T-helper 17 cell (primary cell): ENCODE data around the gene FBXO40. TPM values are rescaled to one million over a fixed set of nuclear protein-coding genes. Genes with fewer than 3 reads are reported as not detected.

Experiments
- ATAC-seq: fragments of 150-1000 bp; cut with Tn5 transposase; 2 replicates; pipeline ENCODE4 v1.10.0; 2021; ENCODE audit warnings: mild to moderate bottlenecking, moderate library complexity
- DNase-seq, 3 donors: peaks; one replicate each; pipeline versions ENCODE4 v3.0.0 to v3.0.0-alpha.2; 2020 to 2021
- H3K9me3 ChIP-seq: one replicate; pipeline ENCODE4 v1.7.0; 2013; ENCODE audit warnings: low read length, mild to moderate bottlenecking; ENCODE audit not compliant: control insufficient read depth, poor library complexity, severe bottlenecking
- H3K27ac Mint-ChIP-seq: one replicate; pipeline ENCODE4 v1.8.0; 2022; ENCODE audit warnings: mild to moderate bottlenecking, moderate library complexity, mixed read lengths
- H3K27me3 Mint-ChIP-seq: one replicate; pipeline ENCODE4 v1.8.0; 2022; ENCODE audit warnings: mixed read lengths
- H3K36me3 Mint-ChIP-seq: one replicate; pipeline ENCODE4 v1.8.0; 2022; ENCODE audit warnings: low read depth, mixed read lengths
- H3K4me1 Mint-ChIP-seq: one replicate; pipeline ENCODE4 v1.8.0; 2022; ENCODE audit warnings: mild to moderate bottlenecking, mixed read lengths
- H3K4me3 Mint-ChIP-seq: one replicate; pipeline ENCODE4 v1.8.0; 2022; ENCODE audit warnings: mild to moderate bottlenecking, moderate library complexity, mixed read lengths
- total RNA-seq, 4 donors: library from RNA in 2 of 4; stranded (reverse) in 2 of 4; gene quantifications; one replicate each; pipeline ENCODE4 v1.2.3 and lab custom pipeline; 2022 to 2026

FBXO40 gene, protein sequence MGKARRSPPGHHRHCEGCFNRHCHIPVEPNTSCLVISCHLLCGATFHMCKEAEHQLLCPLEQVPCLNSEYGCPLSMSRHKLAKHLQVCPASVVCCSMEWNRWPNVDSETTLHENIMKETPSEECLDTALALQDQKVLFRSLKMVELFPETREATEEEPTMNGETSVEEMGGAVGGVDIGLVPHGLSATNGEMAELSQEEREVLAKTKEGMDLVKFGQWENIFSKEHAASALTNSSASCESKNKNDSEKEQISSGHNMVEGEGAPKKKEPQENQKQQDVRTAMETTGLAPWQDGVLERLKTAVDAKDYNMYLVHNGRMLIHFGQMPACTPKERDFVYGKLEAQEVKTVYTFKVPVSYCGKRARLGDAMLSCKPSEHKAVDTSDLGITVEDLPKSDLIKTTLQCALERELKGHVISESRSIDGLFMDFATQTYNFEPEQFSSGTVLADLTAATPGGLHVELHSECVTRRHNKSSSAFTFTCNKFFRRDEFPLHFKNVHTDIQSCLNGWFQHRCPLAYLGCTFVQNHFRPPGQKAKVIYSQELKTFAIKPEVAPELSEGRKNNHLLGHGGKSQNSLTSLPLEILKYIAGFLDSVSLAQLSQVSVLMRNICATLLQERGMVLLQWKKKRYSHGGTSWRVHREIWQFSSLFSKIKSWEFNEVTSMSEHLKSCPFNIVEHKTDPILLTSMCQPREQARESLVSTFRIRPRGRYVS
- total RNA-seq (under 1 TPM in 1 of 2 donors, not detected in 1; 0.39 TPM), total RNA-seq (lab: John Stamatoyannopoulos, UW) (0 reads per million in 2 donors)

DNA sequence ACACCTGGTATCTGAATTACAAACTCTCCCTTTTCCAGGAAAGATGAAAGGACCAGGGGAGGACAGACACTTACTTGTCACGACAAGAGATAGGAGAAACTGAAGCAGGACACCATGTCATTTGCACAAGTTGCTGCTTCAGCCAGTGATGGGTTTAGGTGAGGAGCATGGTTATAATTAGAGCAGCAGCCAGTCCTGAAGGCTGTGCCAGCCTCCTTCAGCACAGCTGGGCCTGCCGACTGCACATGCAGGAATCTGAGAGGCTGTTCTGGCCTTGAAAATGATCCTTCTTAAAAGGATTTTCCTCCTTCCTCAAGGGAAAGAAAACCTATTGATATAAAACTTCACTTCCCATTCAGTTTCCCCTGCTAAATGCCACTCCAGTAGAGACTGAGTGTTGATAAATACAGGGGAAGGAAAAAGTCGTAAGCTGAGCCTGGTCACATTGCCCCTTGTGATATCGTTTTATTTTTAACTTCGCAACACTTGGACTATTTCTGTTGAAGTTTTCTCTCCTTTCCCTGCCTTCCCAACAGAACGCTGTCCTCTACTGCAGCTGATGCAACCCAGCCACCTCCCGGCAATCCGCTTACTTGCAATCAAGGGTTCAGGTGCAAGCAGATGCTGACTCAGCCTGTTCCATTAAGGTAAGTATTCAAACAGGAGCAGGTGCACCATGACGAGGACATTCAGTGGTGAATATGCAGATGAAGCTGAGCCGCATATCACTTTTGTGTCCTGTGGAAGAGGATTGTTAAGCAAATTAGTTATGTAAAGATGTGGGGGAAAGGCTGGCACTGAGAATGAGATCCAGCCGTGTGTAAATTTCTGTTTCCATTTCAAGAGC, at the start of gene FBXO40:
Gene FBXO40 (plus strand): TSS at position 524 of the 847 bp plus-strand sequence. CDS start 27,197 bp downstream, outside the sequence.
- no peak within 1 kb of the TSS for H3K27ac Mint-ChIP-seq

GRCh38 chr3:121545049-121545573, 48.1 kb upstream of the FBXO40 start:
- peak overlapping the region; percentile 95 for H3K27ac Mint-ChIP-seq
- peaks cover 11% of the 10 kb centered on the region for H3K4me1 Mint-ChIP-seq
- H3K9me3 ChIP-seq = no peaks in the 10 kb centered on the region
- ATAC-seq (no peak), DNase-seq (no peak)
- peaks cover 2% of the 10 kb centered on the region for H3K36me3 Mint-ChIP-seq
- H3K27me3 Mint-ChIP-seq = no peaks in the 10 kb centered on the region
- H3K4me3 Mint-ChIP-seq = peak overlapping the region; percentile 96

More for the DNA sequence above, at the start of gene FBXO40:
- Mint-ChIP-seq H3K4me3 (no peak within 1 kb of the TSS), H3K27me3 (peaks cover 11% of the 10 kb centered on the region), H3K36me3 (no peaks in the 10 kb centered on the region), H3K4me1 (peaks cover 2% of the 10 kb centered on the region)
- ATAC-seq (no peak), DNase-seq (no peak)
- no peaks in the 10 kb centered on the region for H3K9me3 ChIP-seq

DNA sequence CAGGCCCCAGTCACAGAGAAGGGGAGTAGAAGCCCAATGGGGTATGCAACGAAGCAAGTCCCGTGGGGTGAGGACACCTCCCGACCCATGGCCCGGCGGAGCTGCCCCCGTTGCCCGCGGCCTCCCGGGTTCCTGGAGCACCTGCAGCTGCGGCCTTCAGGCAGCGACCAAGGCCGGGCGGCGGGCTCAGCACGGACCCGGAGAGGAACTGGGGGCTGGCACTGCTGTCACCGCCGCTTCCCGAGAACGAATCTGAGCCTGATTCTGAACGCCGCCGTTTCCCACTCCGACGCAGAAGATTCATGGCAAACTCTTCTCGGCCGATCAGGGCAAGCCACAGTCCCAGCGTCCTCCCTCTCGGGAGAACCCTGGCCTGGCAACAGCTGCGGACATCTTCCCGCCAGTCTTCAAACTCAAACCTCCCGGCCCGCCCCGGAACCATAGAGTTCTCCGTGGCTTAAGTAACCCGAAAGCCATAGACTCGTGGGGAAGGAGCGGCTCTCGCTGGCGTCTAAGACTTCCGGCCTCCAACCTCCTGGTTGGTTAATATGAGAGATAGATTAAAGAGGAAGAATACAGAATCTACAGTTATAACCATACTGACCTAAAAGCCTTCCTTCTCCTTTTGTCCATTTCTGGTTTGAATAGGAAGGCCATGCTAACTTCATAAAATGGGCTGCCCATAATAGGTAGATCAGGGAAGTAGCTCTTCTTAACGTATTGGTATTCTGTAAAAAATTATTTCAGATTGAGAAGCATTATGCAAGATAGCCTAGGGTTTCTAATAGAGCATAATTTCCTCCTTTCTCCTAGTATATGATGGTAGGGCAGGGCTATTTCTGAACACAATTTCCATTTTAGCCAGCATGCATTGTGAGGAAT, 47.4 kb upstream of the FBXO40 start, which contains the start of gene POLQ:
Gene POLQ (minus strand): TSS at position 415 of the 882 bp plus-strand sequence. CDS start 111 bp downstream, at position 304.
- H3K27ac Mint-ChIP-seq = peak within 1 kb of the TSS; percentile 95
- DNase-seq (peak; percentile 66 to 76 (median 74)), ATAC-seq (peak; percentile 99)
- peak within 1 kb of the TSS; percentile 96 for H3K4me3 Mint-ChIP-seq
- peaks cover 11% of the 10 kb centered on the region for H3K4me1 Mint-ChIP-seq
- H3K9me3 ChIP-seq = no peaks in the 10 kb centered on the region
- H3K36me3 Mint-ChIP-seq = peaks cover 2% of the 10 kb centered on the region
- H3K27me3 Mint-ChIP-seq = no peaks in the 10 kb centered on the region

DNA sequence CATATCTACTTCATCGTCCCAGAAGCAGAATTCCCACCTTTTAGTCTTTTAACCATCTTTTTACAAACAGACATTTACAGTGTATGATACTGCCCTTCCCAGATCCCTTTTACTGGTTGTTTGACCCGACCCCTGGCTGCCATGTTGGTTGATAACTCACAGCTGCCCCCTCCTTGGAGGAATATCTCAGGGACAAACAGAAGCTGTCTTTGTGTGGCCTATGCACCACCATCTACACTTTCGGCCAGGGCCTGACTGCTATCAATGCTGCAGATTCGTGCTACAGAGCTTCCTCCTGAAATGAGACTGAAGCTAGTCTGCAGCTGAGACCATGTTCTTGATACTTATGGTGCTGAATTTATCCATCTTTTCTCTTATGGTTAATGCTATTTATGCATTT, 40.8 kb upstream of the FBXO40 start:
- H3K4me3 Mint-ChIP-seq = no peak overlapping the region
- DNase-seq = no peak
- H3K36me3 Mint-ChIP-seq = peaks cover 4% of the 10 kb centered on the region
- peaks cover 18% of the 10 kb centered on the region for H3K27me3 Mint-ChIP-seq
- no peak for ATAC-seq
- no peak overlapping the region for H3K27ac Mint-ChIP-seq
- no peaks in the 10 kb centered on the region for H3K9me3 ChIP-seq
- H3K4me1 Mint-ChIP-seq = peaks cover 5% of the 10 kb centered on the region

DNA sequence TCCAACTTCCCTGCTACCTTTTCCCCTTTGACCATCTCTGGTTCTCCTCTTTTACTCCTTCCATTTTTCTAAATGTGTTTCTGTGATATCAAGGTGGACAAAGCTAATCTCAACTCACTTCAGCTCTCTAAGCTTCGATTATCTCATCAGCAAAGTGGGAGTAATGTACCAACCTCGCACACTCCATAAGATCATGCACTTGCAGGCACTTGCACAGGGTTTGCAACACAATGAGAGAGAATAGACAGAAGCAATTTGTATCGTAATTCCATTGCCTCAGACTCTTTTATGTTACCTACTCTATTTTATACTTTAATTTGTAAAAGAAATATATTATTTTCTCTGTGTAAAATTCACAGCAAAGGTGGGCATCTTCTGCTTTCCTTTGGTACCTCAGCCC, 40.4 kb upstream of the FBXO40 start:
- Mint-ChIP-seq H3K4me3 (no peak overlapping the region), H3K36me3 (peaks cover 4% of the 10 kb centered on the region), H3K27me3 (peaks cover 21% of the 10 kb centered on the region), H3K4me1 (peaks cover 5% of the 10 kb centered on the region), H3K27ac (no peak overlapping the region)
- no peak for DNase-seq
- no peak for ATAC-seq
- H3K9me3 ChIP-seq = no peaks in the 10 kb centered on the region

DNA sequence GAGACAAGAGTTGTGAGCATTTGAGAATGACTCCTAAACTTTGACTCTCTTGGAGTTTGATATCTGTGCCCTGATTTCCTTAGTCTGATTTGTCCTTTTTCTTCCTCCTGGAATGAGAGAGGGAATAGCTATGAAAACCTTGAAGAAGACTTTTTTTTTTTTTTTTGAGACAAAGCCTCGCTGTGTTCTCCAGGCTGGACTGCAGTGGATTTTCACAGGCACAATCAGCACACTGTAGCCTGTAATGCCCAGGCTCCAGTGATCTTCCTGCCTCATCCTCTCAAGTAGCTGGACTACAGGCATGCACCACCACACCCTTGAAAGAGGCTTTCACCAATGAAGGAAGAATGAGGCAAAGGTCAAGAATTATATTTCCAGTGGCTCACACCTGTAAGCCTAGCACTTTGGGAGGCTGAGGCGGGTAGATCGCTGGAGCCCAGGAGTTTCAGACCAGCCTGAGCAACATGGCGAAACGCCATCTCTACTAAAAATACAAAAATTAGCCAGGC, 35.7 kb upstream of the FBXO40 start:
- peaks cover 33% of the 10 kb centered on the region for H3K27me3 Mint-ChIP-seq
- no peak for DNase-seq
- no peak overlapping the region for H3K4me3 Mint-ChIP-seq
- H3K9me3 ChIP-seq = no peaks in the 10 kb centered on the region
- H3K27ac Mint-ChIP-seq = no peak overlapping the region
- no peak for ATAC-seq
- H3K36me3 Mint-ChIP-seq = peaks cover 5% of the 10 kb centered on the region
- peaks cover 7% of the 10 kb centered on the region for H3K4me1 Mint-ChIP-seq

DNA sequence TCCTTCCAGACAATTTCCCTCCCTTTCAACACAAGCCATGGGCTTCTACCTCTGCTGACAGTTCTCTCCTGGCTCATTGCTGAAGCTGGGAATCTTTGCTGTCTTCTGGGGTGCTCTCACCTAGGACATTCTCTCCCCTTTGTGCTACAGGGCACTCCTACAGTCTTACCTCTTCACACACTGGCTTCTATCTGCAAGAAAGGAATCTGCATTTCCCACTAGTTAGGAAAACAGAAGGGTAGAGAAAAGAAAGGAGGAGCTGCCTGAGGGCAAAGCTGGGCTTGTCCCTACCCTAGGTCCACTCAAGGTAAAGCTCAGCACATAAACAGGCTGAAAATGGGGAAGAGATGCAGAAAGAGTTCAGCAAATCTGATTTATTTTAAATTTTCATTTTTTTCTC, 31.0 kb upstream of the FBXO40 start:
- Mint-ChIP-seq H3K27ac (no peak overlapping the region), H3K36me3 (peaks cover 3% of the 10 kb centered on the region), H3K4me3 (no peak overlapping the region), H3K4me1 (peaks cover 4% of the 10 kb centered on the region), H3K27me3 (peaks cover 20% of the 10 kb centered on the region)
- H3K9me3 ChIP-seq = no peaks in the 10 kb centered on the region
- DNase-seq (no peak), ATAC-seq (no peak)

GRCh38 chr3:121566773-121567172, 26.4 kb upstream of the FBXO40 start:
- H3K36me3 Mint-ChIP-seq = no peaks in the 10 kb centered on the region
- ATAC-seq = no peak
- peaks cover 5% of the 10 kb centered on the region for H3K27me3 Mint-ChIP-seq
- H3K9me3 ChIP-seq = no peaks in the 10 kb centered on the region
- no peak overlapping the region for H3K4me3 Mint-ChIP-seq
- no peak overlapping the region for H3K27ac Mint-ChIP-seq
- DNase-seq = no peak
- peaks cover under 1% of the 10 kb centered on the region for H3K4me1 Mint-ChIP-seq

DNA sequence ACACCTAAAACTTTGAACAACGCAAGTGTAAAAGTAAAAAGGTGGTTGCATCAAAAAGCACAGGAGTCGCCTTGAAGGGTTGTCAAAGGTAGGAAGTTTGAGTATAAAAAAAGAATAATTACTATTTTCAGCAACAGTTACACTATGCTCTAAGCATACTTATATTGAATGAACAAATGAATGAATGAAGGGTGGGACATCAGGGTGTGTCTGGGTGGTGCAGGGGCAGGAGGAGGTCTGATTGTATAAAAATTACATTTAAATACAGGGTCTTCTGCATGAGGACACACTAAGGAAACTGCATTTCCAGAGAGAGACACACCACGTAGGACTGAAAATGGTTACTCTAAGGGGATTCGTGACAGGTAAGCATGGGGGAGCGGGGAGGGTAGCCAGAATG, 25.5 kb upstream of the FBXO40 start, which contains the start of gene ARGFX:
Gene ARGFX (plus strand): TSS at position 301 of the 400 bp plus-strand sequence. CDS start 2,765 bp downstream, outside the sequence.
- no peaks in the 10 kb centered on the region for H3K36me3 Mint-ChIP-seq
- no peaks in the 10 kb centered on the region for H3K27me3 Mint-ChIP-seq
- H3K27ac Mint-ChIP-seq = no peak within 1 kb of the TSS
- H3K9me3 ChIP-seq = no peaks in the 10 kb centered on the region
- DNase-seq = no peak
- no peak for ATAC-seq
- H3K4me3 Mint-ChIP-seq = no peak within 1 kb of the TSS
- no peaks in the 10 kb centered on the region for H3K4me1 Mint-ChIP-seq

DNA sequence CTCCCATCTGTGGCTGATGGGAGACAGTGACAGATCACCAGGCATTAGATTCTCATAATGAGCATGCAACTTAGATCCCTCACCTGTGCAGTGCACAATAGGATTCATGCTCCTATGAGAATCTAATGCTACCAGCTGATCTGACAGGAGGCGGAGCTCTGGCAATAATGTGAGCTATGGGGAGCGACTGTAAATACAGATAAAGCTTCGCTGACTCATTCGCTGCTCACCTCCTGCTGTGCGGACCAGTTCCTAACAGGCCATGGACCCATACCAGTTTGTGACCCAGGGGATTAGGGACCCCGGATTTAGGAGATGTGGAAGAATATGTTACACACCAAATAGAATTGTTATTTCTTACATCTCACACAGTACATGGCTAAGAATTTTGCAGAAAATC, 18.7 kb upstream of the FBXO40 start:
- Mint-ChIP-seq H3K27me3 (no peaks in the 10 kb centered on the region), H3K27ac (peak overlapping the region; percentile 16), H3K4me1 (no peaks in the 10 kb centered on the region)

GRCh38 chr3:121581691-121582090, 11.5 kb upstream of the FBXO40 start:
- Mint-ChIP-seq H3K4me3 (no peak overlapping the region), H3K27ac (no peak overlapping the region)
- no peak for ATAC-seq

More for the DNA sequence above, 18.7 kb upstream of the FBXO40 start:
- ATAC-seq = no peak
- H3K4me3 Mint-ChIP-seq = no peak overlapping the region
- H3K9me3 ChIP-seq = no peaks in the 10 kb centered on the region
- no peak for DNase-seq
- H3K36me3 Mint-ChIP-seq = no peaks in the 10 kb centered on the region

DNA sequence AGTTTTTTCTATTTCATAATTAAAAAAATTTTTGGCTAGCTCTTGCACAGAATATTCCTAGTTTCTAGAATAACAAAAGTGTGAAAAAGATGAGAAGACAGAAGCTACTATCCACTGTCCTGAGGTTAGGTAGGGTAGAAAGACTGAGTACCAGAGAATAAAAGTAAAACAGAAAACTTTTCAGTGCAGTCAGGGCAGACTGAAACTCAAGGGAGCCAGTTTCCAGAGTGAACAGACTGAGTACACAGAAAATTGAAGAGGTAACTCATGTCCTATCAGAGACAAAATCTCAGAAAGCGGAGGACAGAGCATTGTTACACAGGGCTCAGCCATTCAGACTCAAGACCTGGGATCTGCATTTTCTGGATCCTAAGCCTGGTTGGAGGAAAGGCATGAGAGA, 8.8 kb upstream of the FBXO40 start:
- H3K9me3 ChIP-seq = no peaks in the 10 kb centered on the region
- Mint-ChIP-seq H3K27ac (no peak overlapping the region), H3K4me1 (no peaks in the 10 kb centered on the region), H3K4me3 (no peak overlapping the region), H3K27me3 (peaks cover 20% of the 10 kb centered on the region), H3K36me3 (no peaks in the 10 kb centered on the region)
- ATAC-seq = no peak
- no peak for DNase-seq

More at GRCh38 chr3:121581691-121582090, 11.5 kb upstream of the FBXO40 start:
- Mint-ChIP-seq H3K36me3 (no peaks in the 10 kb centered on the region), H3K27me3 (peaks cover 20% of the 10 kb centered on the region), H3K4me1 (no peaks in the 10 kb centered on the region)
- DNase-seq = no peak
- no peaks in the 10 kb centered on the region for H3K9me3 ChIP-seq
